Stimulated activated CD4-positive, alpha-beta T cell treated with anti-CD3 and anti-CD28 coated beads, Interleukin-2, amount 100 ng/mL, for 4 hours (primary cell): Measurements from ENCODE around the gene WFS1.

Experiments used
- DNase-seq: peaks from one replicate; pipeline ENCODE4 v3.0.0-alpha.2; 2020; ENCODE audit warnings: low read depth

WFS1 gene

DNA sequence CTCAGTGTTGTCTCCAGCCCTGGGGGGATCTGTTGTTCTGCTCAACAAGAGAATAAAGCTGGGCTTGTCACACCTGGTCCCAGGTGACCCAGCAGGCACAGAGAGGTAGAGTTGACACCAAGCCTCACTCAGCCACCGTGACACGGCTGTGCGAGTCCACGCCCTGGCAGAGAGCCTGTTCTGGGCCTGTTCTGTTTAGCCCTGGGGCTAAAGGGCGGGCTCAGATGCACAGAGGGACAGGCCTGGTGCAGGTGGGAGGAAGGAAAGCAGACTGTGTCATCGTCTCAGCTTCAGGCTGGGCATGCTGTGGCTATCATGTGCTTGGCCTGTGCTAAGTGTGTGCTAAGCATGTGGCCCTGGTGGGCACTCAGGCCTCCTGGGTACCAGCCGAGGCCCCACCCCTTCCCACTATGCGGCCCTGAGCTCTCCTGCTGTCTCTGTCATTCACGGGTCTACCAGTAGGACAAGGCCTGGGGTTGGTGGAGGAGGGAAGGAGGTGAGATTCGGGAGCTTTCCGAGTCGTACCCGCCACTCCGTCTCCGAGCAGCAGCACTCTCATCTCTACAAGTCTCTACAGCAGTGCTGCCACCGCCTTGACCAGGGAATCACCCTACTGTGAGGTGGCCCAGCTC, 10.8 kb downstream of the WFS1 start:
- no peak for DNase-seq

DNA sequence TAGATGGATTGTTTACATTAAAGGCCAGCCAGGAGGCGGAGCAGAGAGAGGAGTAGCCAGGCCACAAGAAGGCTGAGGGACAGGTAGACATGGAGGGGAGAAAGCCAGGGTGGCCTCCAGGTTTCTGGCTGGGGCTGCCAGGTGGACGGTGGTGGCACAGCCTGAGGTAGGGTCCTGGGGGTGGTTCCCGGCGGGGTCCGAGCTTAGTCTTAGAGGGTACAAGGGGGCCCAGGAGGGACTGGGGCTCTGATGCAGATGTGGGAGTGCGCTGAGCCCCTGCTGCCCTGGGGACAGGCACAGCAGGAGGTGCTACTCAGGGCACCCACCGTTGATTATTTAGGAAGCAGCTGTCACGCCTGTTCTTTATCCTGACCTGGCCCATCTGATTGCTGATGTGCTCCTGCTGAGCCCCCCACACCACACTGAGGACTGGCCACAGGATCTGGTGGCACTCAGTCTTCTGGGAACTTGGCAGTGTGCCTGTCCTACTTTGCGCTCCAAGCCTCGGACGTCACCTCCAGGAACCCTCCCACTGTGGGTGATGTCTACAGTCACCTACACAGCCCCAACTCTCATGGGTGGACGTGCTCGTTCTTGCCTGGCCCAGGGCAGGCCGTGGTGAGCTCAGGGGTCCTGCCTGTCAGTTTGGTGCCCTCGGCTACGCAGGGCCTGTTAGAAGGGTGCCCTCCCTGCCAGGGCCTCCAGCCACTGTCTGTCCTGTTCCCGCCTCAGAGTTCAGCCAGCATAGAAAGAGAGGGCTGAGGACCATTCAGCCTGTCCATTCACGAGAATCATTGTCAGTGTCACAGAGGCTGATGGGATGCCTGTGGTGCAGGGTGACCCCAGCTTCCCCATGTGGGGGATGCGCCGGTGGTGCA, 12.0 kb downstream of the WFS1 start:
- DNase-seq = no peak

DNA sequence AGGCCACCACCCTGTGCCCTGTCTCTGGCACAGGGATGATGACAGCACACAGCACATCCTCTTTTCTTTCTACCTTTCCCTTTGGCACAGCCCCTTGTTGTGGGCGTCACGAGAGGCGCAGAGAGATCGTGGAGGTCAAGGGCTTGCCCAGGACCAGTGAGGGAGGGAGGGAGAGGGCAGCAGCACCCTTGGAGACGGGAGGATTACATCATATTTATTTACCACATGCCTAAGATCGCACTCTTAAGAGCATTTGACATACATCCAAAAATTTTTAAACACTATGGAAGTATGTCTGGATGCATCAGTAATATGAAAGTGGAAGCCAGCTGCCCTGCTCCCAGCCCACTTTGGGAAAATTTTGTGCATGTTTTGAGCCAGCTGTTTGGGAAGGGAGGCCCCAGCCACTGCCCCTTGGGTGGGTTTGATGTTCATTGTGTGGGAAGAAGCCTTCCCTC, 12.7 kb downstream of the WFS1 start:
- no peak for DNase-seq

DNA sequence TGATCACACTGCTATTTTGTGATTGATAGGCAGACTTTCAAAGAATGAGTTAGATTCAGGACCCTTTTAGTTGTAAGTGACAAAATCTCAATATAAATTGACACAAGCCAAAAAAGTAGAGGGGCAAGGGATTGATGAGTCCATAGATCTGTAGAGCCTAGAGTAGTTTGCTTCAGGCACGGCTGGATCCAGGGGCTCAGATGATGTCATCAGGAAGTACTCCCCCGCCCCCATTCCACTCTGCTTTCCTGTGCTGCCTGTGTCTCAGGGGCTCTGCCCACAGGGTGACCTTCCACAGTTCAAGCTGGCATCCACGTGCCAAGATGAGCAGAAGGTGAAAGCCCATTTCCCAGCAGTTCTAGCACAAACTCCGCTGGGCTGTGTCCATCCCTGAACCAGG, 13.6 kb downstream of the WFS1 start:
- no peak for DNase-seq

DNA sequence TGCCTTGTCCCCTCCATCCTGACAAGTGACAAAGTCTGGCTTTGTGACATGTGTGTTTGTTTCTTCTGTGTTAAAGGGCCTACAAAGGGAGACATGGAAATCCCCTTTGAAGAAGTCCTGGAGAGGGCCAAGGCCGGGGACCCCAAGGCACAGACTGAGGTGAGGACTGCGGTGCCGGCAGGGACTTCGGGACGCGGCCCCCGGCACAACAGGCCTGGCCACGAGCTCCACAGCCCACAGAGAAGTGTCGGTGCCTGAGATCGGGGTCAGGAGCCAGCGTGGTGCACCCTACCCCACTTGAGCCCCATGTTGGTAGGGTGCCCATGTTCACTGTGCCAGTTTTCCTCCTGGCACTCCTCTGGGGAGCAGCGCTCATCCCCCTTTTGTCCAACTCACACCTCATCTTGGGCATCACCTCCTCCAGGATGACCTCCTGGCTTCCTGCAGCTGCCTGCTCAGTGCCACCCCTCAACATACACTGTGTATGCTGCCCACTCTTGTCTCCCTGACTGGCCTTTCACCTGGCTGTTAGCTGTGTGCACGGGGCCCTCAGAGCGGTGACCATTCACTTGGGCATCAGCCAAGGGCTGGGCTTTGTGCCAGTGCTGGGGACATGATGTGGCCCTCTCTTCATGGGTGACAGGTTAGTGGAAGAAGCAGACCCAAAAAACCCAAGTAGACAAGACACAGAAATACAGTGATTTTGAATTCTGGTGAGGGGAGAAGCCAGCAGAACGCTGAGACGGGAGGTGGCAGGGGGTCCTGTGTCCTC, 17.6 kb downstream of the WFS1 start:
- DNase-seq = no peak

DNA sequence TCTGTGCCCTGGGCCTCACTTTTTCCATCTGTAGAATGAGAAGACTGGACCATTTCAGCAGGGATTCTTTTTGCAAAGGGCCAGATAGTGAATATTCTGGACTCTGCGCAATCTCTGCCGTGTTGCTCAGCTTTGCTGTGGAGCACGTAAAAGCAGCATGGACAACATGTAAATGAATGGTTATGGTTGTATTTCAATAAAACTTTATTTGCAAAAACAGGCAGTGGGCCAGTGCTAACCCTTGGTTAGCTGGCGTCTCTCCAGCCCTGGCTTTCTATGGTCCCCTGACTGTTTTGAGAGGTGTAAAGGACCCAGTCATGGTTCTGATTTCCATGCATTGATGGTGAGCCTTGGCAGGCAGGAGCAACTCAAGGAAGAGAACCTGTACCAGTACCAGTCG, 18.7 kb downstream of the WFS1 start:
- no peak for DNase-seq

DNA sequence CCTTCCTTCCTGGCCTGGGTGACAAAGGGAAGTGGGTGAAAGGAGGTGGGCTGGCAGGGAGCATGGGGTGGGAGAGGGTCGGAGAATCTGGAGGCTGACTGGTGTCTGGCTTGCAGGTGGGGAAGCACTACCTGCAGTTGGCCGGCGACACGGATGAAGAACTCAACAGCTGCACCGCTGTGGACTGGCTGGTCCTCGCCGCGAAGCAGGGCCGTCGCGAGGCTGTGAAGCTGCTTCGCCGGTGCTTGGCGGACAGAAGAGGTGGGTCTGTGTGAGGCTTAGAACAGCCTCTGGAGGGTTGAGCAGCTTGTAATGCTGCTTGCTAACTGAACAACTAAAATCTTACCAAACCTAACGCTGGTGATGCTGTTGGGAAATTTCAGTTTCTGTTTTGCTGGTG, 19.2 kb downstream of the WFS1 start:
- no peak for DNase-seq

DNA sequence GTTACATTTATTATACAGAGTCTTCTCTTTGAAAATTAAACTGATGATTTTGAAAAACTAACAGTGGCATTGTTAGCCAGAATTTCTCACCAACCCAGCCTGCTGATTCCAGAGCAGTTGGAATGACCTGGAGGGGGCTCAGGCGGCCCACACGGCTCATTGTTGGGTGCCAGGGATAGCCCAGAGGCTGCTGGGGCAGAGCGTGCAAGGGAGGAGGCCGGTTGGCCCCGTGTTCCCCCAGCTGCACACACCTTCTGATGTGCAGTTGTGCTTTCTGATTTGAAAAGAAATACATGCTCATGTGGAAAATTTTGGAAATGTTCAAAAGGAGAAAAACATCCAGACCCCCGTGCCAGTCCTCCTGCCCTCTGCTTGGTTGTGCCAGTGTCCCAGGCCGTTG, 20.6 kb downstream of the WFS1 start:
- no peak for DNase-seq

DNA sequence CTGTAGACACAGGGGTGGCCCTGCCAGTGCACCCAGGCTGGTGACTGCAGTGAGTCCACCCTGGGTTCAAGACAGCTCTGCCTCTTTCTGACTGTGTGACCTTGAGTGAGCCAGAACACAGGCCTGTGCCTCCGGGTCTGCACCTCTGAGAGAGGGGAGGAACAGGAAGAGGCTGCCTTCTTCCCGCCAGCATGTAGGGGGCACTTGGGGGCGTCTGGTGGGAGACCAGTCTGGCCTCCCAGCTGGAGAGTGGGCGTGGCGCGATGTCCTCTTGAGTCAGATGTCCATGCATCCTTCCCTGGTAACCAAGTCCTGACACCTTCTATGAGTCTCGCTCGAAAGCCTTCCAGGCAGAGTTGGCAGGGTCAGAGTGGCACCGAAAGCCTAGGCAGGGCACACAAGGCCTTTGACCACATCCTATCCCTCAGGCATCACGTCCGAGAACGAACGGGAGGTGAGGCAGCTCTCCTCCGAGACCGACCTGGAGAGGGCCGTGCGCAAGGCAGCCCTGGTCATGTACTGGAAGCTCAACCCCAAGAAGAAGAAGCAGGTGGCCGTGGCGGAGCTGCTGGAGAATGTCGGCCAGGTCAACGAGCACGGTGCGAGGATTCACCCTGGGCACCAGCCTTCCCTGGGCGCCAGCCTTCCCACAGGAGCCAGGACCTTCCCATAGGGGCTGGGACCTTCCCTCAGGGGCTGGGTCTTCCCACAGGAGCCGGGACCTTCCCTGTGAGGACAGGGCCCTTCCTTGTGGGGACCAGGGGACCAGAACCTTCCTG, 21.3 kb downstream of the WFS1 start:
- no peak for DNase-seq

DNA sequence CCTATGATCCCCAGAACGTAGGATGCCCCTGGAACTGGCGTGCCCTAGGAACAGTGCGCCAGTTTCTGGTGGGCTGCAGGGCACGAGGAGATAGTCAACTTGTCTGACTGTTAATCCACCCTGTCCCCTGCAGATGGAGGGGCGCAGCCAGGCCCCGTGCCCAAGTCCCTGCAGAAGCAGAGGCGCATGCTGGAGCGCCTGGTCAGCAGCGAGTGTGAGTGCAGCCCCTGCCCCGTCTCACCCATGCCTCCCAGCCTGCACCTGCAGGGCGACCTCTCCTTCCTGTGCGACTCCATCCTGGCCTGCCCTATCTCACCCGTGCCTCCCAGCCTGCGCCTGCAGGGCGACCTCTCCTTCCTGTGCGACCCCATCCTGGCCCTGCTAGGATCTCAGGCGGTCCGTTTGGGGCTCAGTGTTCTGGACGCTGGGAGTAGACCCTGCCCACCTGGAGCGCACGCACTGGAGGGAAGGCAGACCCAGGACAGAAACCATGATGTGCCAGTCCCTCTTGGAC, 22.2 kb downstream of the WFS1 start:
- no peak for DNase-seq

DNA sequence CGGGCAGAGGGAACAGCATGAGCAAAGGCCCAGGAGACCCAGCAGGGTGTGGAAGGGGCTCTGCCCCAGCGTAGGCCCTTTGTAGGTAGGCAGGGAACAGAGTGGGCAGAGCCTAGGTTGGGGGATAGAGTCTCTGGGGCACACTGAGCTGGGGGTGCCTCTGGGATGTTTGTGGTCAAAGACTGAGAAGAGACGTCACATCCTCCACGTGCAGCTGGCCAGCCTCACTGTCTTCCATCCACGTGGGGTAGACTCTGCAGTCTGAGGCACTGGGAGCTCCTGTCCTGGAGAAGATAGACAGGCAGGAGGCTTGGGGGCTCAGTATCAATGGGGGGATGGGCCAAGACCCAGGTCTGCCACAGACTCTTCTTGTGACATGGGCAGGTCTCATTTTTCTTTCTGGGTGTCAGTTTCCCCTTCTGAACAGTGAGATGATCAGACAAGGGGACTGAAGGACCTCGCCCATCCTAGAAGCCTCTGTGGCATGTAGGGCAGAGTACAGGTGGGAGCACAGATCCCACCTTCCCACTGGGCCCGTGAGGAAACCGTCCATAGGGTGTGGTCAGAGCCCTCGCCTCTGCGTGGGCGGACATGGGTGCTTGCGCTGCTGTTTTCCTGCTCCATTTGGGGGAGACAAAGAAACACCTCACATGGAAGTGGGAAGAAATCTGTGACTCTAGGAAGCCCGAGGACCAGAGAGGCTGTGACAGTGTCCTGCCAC, 22.9 kb downstream of the WFS1 start:
- DNase-seq = no peak

DNA sequence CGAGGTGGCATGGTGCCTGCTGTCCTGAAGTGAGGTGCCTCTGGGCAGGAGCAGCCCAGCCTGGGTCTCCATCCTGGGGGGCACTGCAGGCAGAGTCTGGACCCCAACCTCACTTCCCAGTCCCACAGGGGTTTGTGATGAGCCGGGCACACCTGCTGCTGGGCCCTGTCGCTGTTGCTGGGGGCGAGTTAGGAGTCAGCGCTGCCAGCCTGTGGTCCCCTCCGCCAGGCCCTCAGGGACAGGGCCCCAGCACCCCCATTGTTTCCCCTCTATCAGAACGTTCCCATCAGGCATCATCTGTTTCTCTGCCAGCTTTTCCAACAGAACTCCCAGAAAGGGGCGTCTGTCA, 23.4 kb downstream of the WFS1 start:
- no peak for DNase-seq

DNA sequence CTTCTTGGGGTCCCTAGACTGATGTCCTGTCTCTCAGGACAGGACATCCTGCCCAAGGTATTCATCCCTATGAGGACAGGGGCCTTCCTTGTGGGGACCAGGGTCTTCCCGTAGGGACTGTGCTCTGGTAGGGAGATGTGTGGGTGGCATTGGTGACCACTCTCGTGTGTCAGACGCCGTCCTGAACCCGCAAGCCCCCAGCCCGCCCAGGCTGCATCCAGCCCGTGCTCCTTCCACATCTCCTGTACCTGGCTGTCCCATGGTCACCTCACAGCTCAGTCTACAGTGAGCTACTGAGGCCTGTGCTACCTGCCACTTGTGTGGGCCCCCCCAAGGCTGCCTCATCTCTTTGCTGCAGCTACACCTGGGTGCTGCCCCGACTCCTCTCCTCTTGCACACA, 24.0 kb downstream of the WFS1 start:
- DNase-seq = no peak

DNA sequence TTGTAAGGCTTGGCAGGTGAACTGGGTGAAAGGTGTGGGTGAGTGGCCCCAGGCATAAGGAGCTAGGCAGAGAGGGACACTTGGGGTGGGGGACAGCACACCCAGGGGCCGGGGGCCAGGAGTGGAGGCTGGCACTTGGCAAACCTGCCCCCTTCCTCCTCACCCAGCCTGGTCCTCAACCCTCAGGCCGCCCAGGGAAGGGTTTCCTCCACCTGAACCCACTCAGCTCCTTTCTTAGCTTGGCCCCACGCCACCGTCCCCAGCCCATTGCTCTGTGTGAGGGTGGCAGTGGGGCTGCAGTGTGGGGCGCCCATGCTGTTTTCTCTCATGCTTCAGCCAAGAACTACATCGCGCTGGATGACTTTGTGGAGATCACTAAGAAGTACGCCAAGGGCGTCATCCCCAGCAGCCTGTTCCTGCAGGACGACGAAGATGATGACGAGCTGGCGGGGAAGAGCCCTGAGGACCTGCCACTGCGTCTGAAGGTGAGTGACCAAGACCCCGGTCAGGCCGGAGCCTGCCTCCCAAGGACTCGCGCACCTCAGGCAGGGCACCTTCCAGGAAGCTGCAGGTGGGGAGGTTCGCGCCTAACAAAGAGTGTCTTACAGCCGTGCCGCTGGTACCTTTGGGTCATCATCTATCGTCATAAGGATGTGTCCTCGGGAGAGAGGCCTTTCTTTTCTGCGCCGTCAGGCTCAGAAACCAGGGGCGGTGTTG, 25.2 kb downstream of the WFS1 start:
- DNase-seq = no peak

DNA sequence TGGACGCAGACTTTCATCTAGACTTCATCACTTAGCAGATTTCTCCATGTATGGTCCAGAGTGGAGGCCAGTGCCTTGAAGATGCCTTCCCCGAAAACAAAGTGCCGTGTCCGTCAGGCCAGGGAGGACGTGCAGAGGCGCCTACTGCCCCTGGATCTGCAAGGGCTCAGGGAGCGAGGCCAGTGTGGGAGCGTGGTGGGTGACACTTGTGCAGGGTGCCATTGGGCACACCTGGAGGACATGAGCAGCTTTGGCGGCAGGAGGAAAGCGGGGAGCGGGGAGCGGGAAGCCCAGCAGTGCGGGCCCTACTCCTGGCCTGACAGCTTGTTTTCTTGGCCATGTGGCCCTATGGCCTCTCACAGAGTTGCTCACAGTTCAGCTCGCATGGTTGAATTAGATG, 25.8 kb downstream of the WFS1 start:
- DNase-seq = no peak

DNA sequence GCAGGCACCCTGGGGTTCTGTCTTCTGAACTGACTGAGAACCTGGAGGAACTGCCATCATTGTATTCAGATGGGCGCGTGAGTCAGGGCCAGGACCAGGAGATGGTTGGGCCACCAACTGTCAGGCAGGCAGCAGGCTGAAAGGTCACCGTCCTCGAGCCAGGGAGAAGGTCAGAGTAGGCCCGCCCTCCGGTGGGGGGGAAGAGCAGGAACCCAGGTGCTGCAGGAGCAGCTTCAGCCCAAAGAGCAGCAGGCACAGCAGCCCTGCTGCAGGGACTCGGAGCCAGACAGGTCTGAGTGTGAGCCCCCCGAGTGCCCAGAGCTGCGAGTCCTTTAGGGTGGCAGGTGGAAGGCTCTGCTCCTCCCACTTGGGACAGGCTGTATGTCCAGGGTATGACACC, 26.4 kb downstream of the WFS1 start:
- no peak for DNase-seq

DNA sequence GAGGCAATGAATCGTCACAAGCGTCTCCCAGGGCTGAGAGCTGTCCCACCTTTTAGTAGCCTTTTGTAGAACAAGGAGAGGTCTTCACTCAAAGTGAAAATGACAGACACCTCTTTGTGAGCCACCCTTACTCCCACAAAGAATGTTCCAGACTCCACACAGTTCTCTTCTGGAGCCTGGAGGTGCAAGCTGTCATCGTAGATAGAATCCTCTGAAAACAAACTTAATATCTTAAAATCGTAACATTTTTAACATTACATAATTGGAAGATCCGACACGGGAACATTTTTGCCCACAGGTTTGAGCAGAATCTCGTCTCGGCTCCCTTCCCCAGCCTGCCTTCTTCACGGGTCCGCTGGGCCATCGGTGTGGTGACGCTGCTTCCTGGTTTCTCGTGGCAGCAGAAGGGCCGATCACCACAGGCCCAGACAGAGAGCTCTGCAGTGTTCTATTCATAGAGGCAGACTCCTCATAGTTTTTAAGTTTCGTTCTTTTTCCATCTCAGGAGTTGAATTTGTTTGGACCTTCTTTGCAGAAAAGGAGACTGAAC, 27.7 kb downstream of the WFS1 start:
- no peak for DNase-seq

DNA sequence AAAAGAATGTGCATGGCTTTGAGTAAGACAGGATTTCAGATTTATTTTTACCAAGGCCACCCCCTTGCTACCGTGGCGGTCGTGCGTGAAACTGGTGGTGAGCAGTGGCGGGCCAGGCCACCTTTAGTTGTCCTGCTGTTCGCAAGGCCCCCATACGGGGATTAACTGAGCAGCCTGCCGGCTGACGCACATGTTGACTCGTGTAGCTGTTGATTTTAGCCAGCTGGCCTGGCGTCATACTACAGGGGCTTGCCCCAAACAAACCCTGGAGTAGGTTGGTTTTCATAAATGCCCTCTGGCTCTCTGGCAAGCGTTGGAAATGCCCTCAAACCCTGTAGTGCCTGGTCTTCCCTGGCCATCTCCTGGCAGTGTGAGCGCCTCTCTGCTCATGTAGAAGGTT, 28.4 kb downstream of the WFS1 start:
- no peak for DNase-seq

DNA sequence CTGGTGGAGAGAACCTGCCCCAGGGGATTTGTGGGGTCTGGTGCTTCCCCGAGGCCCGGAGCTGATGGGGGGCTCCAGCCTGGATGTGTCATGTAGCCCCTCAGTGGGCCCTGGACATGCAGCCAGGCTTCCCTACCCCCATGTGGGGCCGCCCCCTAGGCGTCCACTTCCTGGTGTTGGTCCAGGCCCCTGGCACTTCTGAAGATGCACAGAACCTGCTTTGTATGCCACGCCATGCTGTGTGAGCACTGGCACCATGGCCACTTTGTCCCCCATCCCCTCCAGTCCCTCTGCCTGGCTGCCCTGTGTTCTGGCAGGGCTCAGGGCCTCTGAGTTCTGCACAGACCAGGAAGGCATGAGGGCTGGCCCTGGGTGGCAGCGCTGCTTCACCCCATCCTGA, 29.2 kb downstream of the WFS1 start:
- no peak for DNase-seq

DNA sequence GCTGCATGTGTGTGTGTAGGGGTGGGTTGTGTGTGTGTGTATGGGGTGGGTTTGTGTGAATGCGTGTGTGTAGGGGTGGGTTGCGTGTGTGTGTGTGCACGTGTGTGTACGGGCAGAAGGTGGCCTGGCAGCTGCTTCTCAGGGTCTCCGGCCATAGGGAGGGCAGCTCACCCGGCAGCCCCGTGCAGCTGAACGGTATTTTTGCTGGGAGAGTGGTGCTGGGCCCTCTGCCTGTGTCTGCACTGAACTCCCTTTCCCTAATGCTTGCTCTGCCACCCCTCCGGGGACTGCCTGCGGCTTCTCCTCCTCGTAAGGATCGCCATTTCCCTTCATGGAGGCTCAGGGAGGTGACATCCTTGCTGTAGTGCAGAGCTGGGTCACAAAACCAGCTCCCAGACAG, 30.2 kb downstream of the WFS1 start:
- no peak for DNase-seq
